Left ventricle myocardium inferior (tissue), 1 donor: ENCODE results near the gene SNX15. TPM values are rescaled to one million over a fixed set of nuclear protein-coding genes. Genes with fewer than 3 reads are reported as not detected.
A peak's percentile ranks its signal among the peaks of the same experiment; 100 is the strongest.
"Not testable (repeated sequence)": the region's sequence is repeated elsewhere in the genome, so short reads cannot be mapped to it uniquely, and the experiment has no call there.

Source experiments
- DNase-seq: peaks from one replicate; pipeline ENCODE4 v3.0.0-alpha.2; 2020
- H3K27ac ChIP-seq: fragments of 200-600 bp; replicated peaks from 2 replicates; pipeline ENCODE4 v1.8.0; 2021
- H3K27me3 ChIP-seq: fragments of 200-600 bp; 2 replicates; pipeline ENCODE4 v1.8.0; 2021; ENCODE audit warnings: low read depth
- H3K36me3 ChIP-seq: fragments of 200-600 bp; 2 replicates; pipeline ENCODE4 v1.8.0; 2021
- H3K4me1 ChIP-seq: fragments of 200-600 bp; 2 replicates; pipeline ENCODE4 v1.8.0; 2021
- H3K4me3 ChIP-seq: fragments of 200-600 bp; 2 replicates; pipeline ENCODE4 v1.8.0; 2021; ENCODE audit warnings: mild to moderate bottlenecking, moderate library complexity
- H3K9me3 ChIP-seq: fragments of 200-600 bp; replicated peaks from 2 replicates; pipeline ENCODE4 v1.8.0; 2021
- CTCF ChIP-seq: fragments of 200-600 bp; IDR thresholded peaks from 2 replicates; pipeline ENCODE4 v1.8.0; 2021; ENCODE audit warnings: antibody characterized with exemption, mild to moderate bottlenecking, borderline replicate concordance
- intact Hi-C: fragments of 100-400 bp; cut with micrococcal nuclease; formaldehyde crosslinking; loops from one replicate; pipeline ENCODE4 v1.11.0; 2022
- long read RNA-seq: library from polyadenylated mRNA; unstranded; transcript quantifications from one replicate; pipeline ENCODE4 v2.0.0, GENCODE V29; 2021
- total RNA-seq: library from RNA; stranded (reverse); fragmentation: NEBNext Ultra II Directional; extraction: Animal tissue kit (Norgen Biotek cat#: 25700); gene quantifications from one replicate; pipeline ENCODE4 v1.2.1, GENCODE V29; 2021
- donor health status: DM: no; HTN: yes; CAD: no; lungs with severe emphysema.

Gene SNX15
- 15.7 TPM for total RNA-seq
- long read RNA-seq, transcript SNX15-202 (8 exons, 1,939 nt): major isoform, 33 of 41 reads
- long read RNA-seq, partial matches to known transcripts: 7 of 41 reads
- long read RNA-seq, other reads (novel, unspliced or antisense): 1 of 41 reads

DNA sequence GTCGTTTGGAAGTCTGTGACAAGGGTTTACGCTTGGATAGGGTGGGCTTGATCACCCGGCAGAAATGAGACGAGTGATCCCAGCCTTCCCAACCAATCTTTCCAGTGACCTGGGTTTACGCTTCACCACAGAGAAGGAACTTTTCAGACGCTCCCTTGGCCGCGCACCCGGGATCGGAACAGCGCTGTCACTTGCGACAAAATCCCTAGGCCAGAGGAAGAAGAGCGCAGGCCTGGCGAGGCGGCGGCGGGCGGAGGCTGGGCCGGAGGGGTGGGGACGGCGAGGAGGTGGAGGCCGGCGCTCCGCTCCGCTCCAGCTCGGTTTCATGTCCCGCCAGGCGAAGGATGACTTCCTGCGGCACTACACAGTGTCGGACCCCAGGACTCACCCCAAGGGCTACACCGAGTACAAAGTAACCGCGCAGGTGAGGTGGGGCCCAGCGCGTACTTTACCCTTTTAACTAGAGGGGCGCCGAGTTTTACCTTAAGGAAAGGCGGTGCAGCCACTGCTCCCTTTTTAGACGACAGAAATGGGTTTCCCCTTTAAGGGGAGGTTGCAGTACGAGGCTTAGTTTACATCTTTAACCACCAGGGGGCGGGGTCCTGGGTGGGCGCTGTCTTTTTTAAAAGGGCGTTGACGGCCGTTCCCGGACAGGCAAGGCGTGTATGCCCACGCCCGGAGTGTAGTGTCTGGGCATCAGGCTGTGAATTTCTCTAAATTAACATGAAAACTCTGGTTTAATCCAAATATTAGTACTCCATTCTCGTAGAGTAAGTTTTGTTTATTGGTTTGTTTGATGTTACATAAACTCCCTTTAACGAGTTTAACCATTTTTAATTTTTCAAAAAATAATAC lies at the start of gene SNX15:
Gene SNX15, plus strand, starts transcription at position 227 of the 855 bp plus-strand sequence. Its CDS starts 99 bp downstream, at position 326.
- Histone ChIP-seq H3K27me3 (no peaks in the 10 kb centered on the region), H3K27ac (peak within 1 kb of the TSS; percentile 94), H3K36me3 (peaks cover 7% of the 10 kb centered on the region), H3K4me3 (peak within 1 kb of the TSS; percentile 77), H3K4me1 (peaks cover 25% of the 10 kb centered on the region), H3K9me3 (no peaks in the 10 kb centered on the region)
- DNase-seq: peak; percentile 94
- intact Hi-C loops: no loop called here
- TF ChIP-seq CTCF: peak; percentile 89

DNA sequence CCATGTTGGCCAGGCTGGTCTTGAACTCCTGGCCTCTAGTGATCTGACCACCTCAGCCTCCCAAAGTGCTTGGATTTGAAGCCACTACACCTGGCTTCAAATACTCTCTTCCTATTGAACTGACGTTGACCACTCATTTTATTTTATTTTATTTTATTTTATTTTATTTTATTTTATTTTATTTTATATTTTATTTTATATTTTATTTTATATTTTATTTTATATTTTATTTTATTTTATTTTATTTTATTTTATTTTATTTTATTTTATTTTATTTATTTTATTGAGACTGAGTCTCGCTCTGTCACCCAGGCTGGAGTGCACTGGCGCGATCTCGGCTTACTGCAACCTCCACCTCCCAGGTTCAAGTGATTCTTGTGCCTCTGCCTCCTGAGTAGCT lies 43.9 kb upstream of the SNX15 start:
- H3K27ac ChIP-seq, intact Hi-C loops, H3K9me3 ChIP-seq, H3K4me3 ChIP-seq, H3K4me1 ChIP-seq, H3K27me3 ChIP-seq, DNase-seq, H3K36me3 ChIP-seq: not testable (repeated sequence)

GRCh38 chr11:64987998-64988854 lies 39.0 kb upstream of the SNX15 start:
- Histone ChIP-seq H3K27me3 (no peaks in the 10 kb centered on the region), H3K4me3 (no peak overlapping the region), H3K9me3 (no peaks in the 10 kb centered on the region), H3K36me3 (no peaks in the 10 kb centered on the region), H3K4me1 (peaks cover 28% of the 10 kb centered on the region), H3K27ac (peak overlapping the region; percentile 84)
- intact Hi-C loops: no loop called here
- no peak for DNase-seq
- TF ChIP-seq CTCF: no peak

GRCh38 chr11:64989416-64989815 lies 37.8 kb upstream of the SNX15 start:
- Histone ChIP-seq H3K4me3 (peak overlapping the region; percentile 57), H3K27me3 (no peaks in the 10 kb centered on the region), H3K27ac (peak overlapping the region; percentile 84), H3K36me3 (no peaks in the 10 kb centered on the region), H3K4me1 (peaks cover 39% of the 10 kb centered on the region), H3K9me3 (no peaks in the 10 kb centered on the region)
- intact Hi-C loops: no loop called here
- no peak for TF ChIP-seq CTCF
- no peak for DNase-seq

DNA sequence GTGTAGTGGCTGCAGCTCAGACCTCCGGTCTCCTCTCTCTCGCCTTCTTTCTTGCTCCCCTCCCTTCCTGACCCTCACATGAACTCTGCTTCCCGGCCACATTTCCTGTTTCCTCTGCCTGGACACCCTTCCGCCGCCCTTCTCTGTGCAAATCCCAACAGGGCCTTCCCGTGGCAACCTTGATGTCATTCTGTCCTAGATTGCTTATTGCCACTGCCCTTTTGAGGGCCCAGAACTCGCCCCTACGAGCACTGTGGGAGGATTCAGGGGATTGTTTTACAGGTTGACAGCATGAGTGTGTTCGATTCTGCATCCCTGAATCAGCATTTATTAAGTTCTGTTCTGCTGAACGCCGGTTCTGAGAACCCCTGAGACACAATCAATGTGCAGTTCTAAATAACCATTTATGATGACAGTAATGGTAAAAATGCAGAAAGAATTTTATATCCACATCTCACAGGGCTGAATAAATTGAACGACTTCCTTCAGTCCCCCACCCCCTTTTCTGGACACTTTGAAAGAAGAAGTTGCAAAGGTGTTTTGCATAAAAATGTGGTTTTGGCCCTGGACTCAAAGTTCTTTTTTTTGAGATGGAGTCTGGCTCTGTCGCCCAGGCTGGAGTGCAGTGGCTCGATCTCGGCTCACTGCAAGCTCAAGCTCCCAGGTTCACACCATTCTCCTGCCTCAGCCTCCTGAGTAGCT lies 36.9 kb upstream of the SNX15 start:
- Histone ChIP-seq H3K27me3 (no peaks in the 10 kb centered on the region), H3K4me3 (peak overlapping the region; percentile 57), H3K4me1 (peaks cover 42% of the 10 kb centered on the region), H3K36me3 (no peaks in the 10 kb centered on the region), H3K27ac (peak overlapping the region; percentile 84), H3K9me3 (no peaks in the 10 kb centered on the region)
- no peak for TF ChIP-seq CTCF
- DNase-seq: peak; percentile 59
- intact Hi-C loops: no loop called here
